Endothelial cell of umbilical vein (primary cell): ENCODE data around the gene MOCOS.

Experiments
- CTCF ChIP-seq, 2 donors: IDR thresholded peaks; 1 replicate in 1 of 2; 2 replicates in 1 of 2; pipeline ENCODE4 v1.5.1; 2011; ENCODE audit warnings: low read length in 2 of 2, mild to moderate bottlenecking in 2 of 2, moderate library complexity in 2 of 2, control low read depth in 1 of 2, inconsistent platforms in 1 of 2, low read depth in 1 of 2; ENCODE audit not compliant: insufficient read depth in 1 of 2; ENCODE audit errors: extremely low read depth in 1 of 2
- EZH2 ChIP-seq: IDR thresholded peaks from 2 replicates; pipeline ENCODE4 v1.6.1; 2012; ENCODE audit warnings: borderline replicate concordance, low read depth, mild to moderate bottlenecking, moderate library complexity, low read length, inconsistent platforms; ENCODE audit not compliant: severe bottlenecking
- GATA2 ChIP-seq: IDR thresholded peaks from 2 replicates; pipeline ENCODE4 v1.7.0; 2011; ENCODE audit warnings: low read depth, mild to moderate bottlenecking, moderate library complexity, mixed read lengths, low read length; ENCODE audit not compliant: insufficient read length, insufficient read depth
- MAX ChIP-seq: IDR thresholded peaks from 2 replicates; pipeline ENCODE4 v1.6.1; 2011; ENCODE audit not compliant: insufficient read depth, insufficient read length
- POLR2AphosphoS5 ChIP-seq: IDR thresholded peaks from 2 replicates; pipeline ENCODE4 v1.6.1; 2012; ENCODE audit warnings: low read depth, mild to moderate bottlenecking, control low read depth, low read length, moderate library complexity; ENCODE audit not compliant: insufficient read depth

- TF ChIP-seq EZH2 (no peak), CTCF (IDR thresholded peaks at IDR 0.05; ENCODE audit: extremely low read depth in 1 of 2, insufficient read depth in 1 of 2, low read depth in 1 of 2, low read length in 2 of 2) (no peak), POLR2AphosphoS5 (no peak), MAX (no peak), GATA2 (no peak)
These were observed 68.8 kb downstream of the MOCOS start for GRCh38 chr18:36256094-36256493.
